GM18873 (cell line): ENCODE results near the gene C22orf39.

Source experiments
- ATAC-seq: cut with Tn5 transposase; IDR thresholded peaks from one replicate; pipeline ENCODE4 v1.9.1; 2021; ENCODE audit warnings: mild to moderate bottlenecking, moderate library complexity, moderate number of reproducible peaks; ENCODE audit not compliant: unreplicated experiment, low FRiP score

Gene C22orf39, protein sequence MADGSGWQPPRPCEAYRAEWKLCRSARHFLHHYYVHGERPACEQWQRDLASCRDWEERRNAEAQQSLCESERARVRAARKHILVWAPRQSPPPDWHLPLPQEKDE

GRCh38 chr22:19447330-19448075, at the start of gene C22orf39:
TSS of gene C22orf39 (minus strand) at chr22:19447711. CDS start at chr22:19447688, 23 bp downstream.
- ATAC-seq = peak; percentile 74

GRCh38 chr22:19497245-19497644, 49.7 kb upstream of the C22orf39 start:
- no peak for ATAC-seq

DNA sequence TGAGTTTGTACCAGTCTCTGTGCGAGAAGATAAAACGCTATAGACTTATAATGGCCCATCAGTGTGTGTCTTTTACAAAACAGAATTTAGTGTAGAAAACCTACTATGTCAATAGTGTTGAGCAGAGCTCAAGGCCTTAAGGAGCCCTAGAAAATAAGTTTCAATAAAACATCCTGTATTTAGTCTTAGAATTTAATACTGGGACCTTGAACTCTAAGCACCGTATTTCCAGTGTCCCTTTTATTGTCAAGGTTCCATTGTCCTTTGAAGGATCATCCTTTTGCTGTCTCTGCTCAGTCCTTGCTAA, 48.8 kb upstream of the C22orf39 start:
- no peak for ATAC-seq

DNA sequence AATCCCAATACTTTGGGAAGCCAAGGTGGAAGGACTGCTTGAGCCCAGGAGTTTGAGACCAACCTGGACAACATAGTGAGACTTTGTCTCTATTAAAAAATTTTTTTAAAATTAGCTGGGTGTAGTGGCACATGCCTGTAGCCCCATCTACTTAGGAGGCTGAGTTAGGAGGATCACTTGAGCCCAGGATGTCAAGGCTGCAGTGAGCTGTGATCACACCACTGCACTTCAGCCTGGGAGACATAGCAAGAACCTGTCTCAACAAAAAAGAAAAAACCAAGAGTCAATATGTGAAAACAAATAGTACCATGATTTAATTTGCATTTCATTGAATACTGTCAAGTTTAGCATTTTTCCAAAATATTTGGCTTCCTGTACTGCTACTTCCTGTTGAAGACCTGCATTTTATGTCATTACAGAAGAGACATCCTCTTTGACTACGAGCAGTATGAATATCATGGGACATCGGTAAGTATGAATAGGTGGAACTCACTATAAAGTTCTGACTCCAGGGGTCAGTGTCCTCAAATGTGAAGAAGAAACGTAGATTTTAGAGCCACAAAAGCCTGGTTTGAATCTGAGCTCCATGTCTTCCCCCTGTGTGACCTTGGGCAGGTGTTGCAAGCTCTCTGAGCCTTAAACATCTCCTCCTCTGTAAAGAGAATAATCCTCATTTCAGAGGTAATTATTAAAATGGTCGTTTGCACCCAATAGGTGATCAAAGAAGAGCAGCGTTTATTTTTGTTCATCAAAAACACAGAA, 48.2 kb upstream of the C22orf39 start:
- no peak for ATAC-seq

DNA sequence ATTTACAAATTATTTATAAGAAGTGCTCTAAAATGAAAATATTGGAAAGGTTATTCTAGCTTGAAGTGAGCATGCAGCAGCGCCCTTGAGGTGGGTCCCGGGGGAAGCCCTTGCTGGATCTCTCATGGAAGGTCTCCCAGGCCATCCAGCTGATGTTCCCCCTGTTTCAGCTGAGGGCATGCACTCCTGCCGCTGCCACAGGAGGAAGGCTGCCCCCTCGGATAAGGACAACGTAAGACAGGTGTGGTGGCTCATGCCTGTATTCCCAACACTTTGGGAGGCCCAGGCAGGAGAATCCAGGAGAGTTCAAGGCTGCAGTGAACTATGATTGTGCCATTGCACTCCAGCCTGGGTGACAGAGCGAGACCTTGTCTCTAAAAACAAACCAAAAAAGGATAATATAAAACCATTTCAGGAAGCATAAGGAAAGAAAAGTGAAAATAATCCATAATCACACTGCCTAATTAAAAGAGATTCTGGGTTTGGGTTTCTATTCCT, 47.2 kb upstream of the C22orf39 start:
- no peak for ATAC-seq

- ATAC-seq = no peak
Observed at GRCh38 chr22:19494001-19494560, 46.6 kb upstream of the C22orf39 start.

DNA sequence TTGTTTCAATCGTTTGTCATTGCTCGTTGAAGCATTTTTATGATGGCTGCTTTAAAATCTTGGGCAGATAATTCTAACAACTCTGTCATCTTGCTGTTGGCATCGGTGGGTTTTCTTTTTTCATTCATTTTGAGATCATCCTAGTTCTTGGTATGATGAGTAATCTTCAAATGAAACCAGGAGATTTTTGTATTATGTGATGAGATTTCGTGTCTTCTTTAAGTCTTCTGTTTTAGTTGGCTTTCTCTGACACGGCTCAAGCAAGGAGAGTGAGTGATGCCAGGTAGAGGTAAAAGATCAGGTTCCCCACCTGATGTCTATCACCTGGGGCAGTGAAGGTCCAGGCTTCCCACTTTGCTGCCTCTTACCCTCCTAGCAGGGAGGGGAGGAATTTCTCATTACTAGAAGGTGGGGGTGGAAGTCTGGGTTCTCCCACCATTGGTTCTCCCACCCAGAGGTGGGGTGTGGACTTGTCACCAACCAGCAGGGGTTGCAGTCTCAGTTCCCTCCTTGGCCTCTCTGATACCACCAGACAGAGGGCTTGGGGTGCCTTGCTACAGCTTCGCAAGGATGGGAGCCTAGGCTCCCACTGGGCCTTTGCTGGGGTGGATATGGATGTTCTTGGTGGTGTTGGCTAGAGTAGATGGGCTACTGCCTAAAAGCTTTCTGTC, 45.1 kb upstream of the C22orf39 start:
- no peak for ATAC-seq

DNA sequence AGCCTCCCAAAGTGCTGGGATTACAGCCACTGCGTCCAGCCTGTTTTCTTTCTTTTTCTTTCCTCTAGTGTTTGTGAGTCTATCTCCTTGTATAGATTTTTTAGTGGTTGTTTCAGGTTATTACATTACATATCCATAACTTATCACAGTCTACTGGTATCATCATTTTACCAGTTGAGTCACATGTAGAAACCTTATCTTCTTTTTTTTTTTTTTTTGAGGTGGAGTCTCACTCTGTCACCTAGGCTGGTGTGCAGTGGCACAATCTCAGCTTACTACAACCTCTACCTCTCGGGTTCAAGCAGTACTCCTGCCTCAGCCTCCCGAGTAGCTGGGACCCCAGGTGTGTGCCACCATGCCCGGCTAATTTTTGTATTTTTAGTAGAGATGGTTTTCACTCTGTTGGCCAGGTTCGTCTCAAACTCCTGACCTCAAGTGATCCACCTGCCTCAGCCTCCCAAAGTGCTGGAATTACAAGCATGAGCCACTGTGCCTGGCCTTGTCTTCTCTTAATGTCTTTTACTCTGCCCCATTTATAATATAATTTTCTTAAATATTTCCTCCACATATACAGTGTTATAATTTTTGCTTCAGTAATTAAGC, 43.2 kb upstream of the C22orf39 start:
- no peak for ATAC-seq

DNA sequence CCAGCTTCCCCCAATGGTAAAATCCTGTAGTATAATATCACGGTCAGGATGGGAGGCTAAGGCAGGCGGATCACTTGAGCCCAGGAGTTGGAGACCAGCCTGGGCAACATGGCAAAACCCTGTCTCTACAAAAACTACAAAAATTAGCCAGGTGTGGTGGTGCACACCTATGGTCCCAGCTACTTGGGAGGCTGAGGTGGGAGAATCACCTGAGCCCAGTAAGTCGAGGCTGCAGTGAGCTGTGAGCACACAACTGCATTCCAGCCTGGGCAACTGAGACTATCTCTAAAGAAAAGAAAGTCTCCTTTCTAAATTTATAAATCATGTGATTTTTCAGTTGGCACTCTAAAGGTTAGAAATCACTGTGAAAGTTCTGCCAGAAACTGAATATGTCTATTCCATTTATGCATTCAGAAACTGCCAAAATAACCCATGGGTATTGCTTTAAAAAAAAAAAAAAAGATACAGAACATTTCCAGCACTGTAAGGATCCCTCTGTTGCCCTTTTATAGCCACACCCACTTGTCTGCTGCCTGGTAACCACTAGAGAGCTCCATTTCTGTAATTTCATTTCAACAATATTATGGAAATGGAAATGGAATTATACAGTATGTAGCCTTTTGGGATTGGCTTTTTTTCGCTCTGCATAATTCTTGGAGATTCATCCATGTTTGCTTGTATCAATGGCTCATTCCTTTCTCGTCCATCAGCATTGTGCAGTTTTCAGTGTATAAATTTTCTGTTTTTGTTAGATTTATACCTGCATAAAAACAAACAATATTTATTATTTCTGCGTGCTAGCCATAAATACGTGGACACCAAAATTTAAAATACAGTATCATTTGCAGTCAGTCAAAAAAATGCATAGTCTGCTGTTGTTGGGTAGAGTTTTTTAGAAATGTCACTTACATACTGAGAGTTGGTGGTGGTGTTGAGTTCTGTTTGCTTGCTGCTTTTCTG, 41.7 kb upstream of the C22orf39 start:
- no peak for ATAC-seq

DNA sequence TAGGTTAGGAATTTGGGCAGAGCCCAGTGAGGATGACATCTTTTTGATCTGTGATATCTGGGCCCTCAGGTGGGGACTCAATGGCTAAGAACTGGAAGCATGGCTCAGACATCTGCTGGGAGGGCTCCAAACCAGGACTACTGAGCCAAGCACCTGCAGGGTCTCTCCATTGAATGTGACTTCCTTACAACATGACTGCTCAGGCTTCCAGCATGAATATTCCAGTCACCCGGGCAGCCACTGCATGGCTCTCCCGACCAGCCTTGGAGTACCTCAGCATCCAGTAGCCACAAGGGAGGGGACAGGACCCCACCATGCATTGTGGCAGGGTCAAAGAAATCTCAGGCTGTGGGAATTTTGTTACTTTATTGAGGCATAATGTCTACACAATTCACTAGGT, 40.8 kb upstream of the C22orf39 start:
- no peak for ATAC-seq

GRCh38 chr22:19483481-19484244, 36.2 kb upstream of the C22orf39 start:
- no peak for ATAC-seq

DNA sequence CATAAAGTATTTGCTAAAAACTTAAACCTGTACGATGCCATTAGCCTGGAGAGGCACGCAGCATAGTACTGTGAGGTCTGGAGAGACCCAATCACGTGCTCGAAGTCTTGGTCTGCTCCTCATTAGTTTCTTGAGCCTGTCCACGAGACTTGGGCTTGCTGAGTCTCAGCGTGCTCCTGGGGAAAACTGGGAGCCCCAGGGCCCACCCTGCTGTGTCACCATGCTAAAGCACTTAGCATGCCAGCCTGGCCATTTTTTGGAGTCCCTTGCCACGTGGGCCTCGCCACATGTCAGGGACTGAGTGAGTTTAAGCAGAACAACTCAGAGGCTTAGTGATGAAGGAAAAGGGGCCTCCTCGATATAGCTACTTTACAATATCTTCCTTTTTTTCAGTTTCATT, 34.8 kb upstream of the C22orf39 start:
- ATAC-seq = no peak

GRCh38 chr22:19480789-19481188, 33.3 kb upstream of the C22orf39 start:
- ATAC-seq = no peak

GRCh38 chr22:19480173-19480568, 32.7 kb upstream of the C22orf39 start:
- ATAC-seq = no peak

GRCh38 chr22:19479355-19480172, 32.1 kb upstream of the C22orf39 start, which contains the start of gene CDC45:
TSS of gene CDC45 (plus strand) at chr22:19479920. CDS start at chr22:19479969, 49 bp downstream.
- ATAC-seq = peak; percentile 70

DNA sequence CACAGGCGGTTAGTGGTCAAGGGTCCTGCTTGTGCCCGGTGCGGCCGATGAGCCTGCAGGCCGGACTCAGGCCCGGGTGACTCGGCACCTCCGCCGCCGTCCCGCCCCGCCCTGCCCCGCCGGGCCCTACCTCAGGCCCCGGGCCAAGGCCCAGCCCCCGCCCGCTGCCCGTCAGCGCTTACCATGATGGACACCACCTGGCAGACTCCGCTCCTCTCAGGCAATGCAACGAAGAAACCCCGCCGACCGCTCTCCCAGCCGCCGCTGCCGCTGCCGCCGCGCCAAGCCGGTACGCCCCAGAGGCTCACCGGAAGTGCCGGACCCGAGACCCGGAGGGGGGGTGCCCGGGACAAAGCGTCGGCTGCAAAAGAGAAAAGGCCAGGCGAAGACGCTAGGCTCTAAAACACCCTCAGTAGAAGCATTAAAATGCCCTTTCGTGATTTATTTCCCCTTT, 31.4 kb upstream of the C22orf39 start, which contains the start of gene UFD1:
Gene UFD1, minus strand, starts transcription at position 293 of the 454 bp plus-strand sequence. Its CDS starts 108 bp downstream, at position 185.
- ATAC-seq = peak; percentile 33
